ENCODE results near the gene SGPP2. TPM values are rescaled to one million over a fixed set of nuclear protein-coding genes. Genes with fewer than 3 reads are reported as not detected.

The SGPP2 gene, protein sequence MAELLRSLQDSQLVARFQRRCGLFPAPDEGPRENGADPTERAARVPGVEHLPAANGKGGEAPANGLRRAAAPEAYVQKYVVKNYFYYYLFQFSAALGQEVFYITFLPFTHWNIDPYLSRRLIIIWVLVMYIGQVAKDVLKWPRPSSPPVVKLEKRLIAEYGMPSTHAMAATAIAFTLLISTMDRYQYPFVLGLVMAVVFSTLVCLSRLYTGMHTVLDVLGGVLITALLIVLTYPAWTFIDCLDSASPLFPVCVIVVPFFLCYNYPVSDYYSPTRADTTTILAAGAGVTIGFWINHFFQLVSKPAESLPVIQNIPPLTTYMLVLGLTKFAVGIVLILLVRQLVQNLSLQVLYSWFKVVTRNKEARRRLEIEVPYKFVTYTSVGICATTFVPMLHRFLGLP
- total RNA-seq (2022; extraction: Qiagen RNA extraction), result 0.35 to 0.55 TPM (median 0.42 TPM) in 5 replicates

DNA sequence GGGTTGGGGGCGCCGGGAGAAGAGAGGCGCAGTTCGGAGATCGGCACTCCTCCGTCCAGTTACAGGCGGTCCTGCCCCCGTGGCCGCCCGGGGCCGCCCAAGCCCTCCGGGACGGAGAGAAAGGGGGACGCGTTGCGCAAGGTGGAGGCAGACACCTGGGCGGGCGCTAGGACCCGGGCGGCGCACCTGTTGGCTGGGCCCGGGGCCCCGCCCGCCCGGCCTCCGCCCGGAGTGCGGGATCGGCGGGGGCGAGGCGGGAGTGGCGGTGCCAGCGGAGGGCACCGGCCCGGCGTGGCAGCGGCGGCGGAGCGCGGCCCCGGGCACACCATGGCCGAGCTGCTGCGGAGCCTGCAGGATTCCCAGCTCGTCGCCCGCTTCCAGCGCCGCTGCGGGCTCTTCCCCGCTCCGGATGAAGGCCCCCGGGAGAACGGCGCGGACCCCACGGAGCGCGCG, at the start of gene SGPP2:
TSS of gene SGPP2 (plus strand) at position 268 of the 453 bp plus-strand sequence. CDS start at position 328, 60 bp downstream.

Other genes with a start within 250 kb of the SGPP2 start
- not detected in 5 replicates for gene PAX3, start 125.5 kb upstream of the SGPP2 start, total RNA-seq (2022; extraction: Qiagen RNA extraction)
- gene FARSB, start 231.5 kb downstream of the SGPP2 start, total RNA-seq (2022; extraction: Qiagen RNA extraction), result 44.1 to 47.5 TPM (median 44.3 TPM) in 5 replicates
- gene MOGAT1, start 247.1 kb downstream of the SGPP2 start, total RNA-seq (2022; extraction: Qiagen RNA extraction), result not detected in 5 replicates